Central memory CD8-positive, alpha-beta T cell (primary cell): ENCODE data around the gene ATXN1.

Experiments
- ATAC-seq: fragments of 150-1000 bp; cut with Tn5 transposase; replicated peaks from 2 replicates; pipeline ENCODE4 v1.10.0; 2022; ENCODE audit warnings: mild to moderate bottlenecking, moderate FRiP score, moderate number of reproducible peaks; ENCODE audit not compliant: poor library complexity, severe bottlenecking; ENCODE audit errors: extremely low read depth
- DNase-seq, 2 donors: peaks; one replicate each; pipeline ENCODE4 v3.0.0; 2021; ENCODE audit warnings: low spot score in 2 of 2
- H3K27ac Mint-ChIP-seq: one replicate; pipeline ENCODE4 v1.8.0; 2022; ENCODE audit warnings: low read depth, mild to moderate bottlenecking, moderate library complexity, mixed read lengths
- H3K27me3 Mint-ChIP-seq: one replicate; pipeline ENCODE4 v1.8.0; 2022; ENCODE audit warnings: mixed read lengths
- H3K36me3 Mint-ChIP-seq: one replicate; pipeline ENCODE4 v1.8.0; 2022; ENCODE audit warnings: mild to moderate bottlenecking, moderate library complexity, mixed read lengths; ENCODE audit not compliant: insufficient read depth
- H3K4me1 Mint-ChIP-seq: one replicate; pipeline ENCODE4 v1.8.0; 2022; ENCODE audit warnings: mixed read lengths
- H3K4me3 Mint-ChIP-seq: one replicate; pipeline ENCODE4 v1.8.0; 2022; ENCODE audit warnings: mild to moderate bottlenecking, moderate library complexity, mixed read lengths
- H3K9me3 Mint-ChIP-seq: one replicate; pipeline ENCODE4 v1.8.0; 2022; ENCODE audit warnings: mixed read lengths

The ATXN1 gene

DNA sequence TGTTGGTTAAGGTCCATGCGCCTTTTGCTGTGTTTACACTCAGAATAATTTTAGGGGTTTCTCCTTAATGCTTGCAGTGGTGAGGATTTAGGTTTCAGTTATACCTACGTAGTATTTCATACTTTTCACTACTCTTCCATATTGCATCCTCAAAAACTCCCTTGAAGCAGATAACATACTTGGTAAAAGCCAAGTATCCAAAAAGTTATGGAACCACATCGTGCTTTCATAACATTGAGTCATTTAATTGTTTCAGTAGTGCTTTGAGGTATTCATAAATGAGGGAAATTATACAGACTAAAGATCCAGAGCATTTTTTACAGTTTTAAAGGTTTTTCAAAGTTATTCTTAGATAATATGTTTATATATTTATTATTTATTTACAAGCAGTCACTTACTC lies 4.0 kb upstream of the ATXN1 start:
- Mint-ChIP-seq H3K9me3 (no peaks in the 10 kb centered on the region), H3K27me3 (no peaks in the 10 kb centered on the region), H3K4me1 (peaks cover 56% of the 10 kb centered on the region), H3K27ac (no peak overlapping the region), H3K4me3 (no peak overlapping the region), H3K36me3 (peaks cover 26% of the 10 kb centered on the region)
- ATAC-seq, result no peak
- no peak for DNase-seq

DNA sequence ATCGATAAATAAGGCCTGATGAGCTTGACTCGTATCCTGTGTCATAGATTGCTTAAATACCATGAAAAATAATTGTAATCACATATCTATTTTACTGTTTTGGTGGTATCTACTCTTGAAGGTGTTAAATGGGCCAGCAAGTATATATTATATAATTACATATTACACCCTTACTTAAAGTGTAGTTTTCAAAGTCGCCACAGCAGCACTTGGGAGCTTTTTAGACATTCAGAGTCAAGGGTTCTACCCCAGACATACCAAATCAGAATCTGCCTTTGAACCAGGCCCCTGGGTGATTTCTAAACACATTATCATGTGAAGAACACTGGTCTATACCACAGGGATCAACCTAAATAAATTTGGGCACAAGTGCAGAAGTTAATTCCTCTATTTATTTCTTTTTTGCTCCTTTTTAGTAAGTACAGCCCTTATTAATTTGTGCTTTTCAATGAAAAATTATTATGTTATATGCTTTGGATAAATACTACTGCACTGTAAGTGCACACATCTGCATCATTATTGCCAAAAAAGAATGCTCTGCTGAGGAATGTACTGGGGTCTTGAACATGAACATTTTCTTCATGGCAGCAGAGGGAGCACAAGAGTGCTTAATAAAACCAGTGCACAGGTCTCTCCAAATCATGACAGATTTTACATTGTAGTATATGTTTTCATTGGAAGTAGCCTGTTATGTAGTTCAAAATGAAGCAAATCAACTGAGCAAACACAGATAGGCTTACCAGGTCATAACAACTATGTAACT lies 3.1 kb upstream of the ATXN1 start:
- Mint-ChIP-seq H3K27me3 (no peaks in the 10 kb centered on the region), H3K4me3 (peak overlapping the region; percentile 100), H3K36me3 (peaks cover 34% of the 10 kb centered on the region), H3K4me1 (peaks cover 54% of the 10 kb centered on the region), H3K27ac (peak overlapping the region; percentile 100), H3K9me3 (no peaks in the 10 kb centered on the region)
- no peak for DNase-seq
- ATAC-seq, result no peak

DNA sequence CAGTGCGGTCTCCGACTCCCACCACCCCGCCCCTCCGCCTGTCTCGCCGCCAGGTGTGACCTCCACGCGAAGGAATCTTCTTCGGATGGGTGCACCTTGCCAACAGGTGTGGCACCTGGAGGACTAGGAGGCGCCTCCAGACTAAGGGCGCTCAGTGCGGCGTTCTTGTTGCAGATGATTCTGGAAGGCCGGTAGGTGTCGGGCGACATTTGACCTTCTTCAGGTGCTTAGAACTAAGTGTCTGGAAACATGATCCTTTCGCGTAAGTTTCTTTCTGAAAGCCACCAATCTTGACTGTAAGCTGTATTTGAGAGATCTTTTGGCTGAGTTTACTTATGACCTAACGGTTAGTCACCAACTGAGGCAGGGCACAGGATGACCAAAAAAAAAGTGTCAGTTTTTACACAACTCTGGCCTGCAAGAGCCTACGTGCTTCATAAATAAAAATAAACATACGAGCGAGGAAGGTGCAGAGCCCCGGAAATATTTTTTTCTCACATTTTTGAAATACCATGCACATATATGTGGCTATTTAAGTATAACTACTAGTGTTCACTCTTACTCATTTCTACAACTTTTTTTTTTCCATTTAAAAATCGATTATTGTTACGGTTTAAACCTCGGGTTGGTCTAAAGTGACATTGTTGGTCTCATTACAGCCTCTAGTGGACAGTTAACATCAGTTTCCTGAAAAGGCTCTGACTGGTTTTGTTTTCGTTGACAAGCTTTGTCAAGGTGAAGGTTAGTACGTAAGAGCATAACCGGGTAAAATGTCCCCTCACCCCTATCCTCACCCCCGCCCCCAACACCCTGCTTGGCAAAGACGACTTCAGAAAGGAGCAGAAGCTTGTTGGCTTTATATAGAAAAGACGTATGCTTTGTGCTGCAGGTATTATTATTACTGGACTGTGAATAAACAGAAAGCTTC lies 1.6 kb upstream of the ATXN1 start:
- Mint-ChIP-seq H3K27me3 (no peaks in the 10 kb centered on the region), H3K36me3 (peaks cover 39% of the 10 kb centered on the region), H3K27ac (peak overlapping the region; percentile 100), H3K4me3 (peak overlapping the region; percentile 100), H3K4me1 (peaks cover 63% of the 10 kb centered on the region), H3K9me3 (no peaks in the 10 kb centered on the region)
- ATAC-seq (peak; percentile 34), DNase-seq (peak; percentile 41 to 69)

DNA sequence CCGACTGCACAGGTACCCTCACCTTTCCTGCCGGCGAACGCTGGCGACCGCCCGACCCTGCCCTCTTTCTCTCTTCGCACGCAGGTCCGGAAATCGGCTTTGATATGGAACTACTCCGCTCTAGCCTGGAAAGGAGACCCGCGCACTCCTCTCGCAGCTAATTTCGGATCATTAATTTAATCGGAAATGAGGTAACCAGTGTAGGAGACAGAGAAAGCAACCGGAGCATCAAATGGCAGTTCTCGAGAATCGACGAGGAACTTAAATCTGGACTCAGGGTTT lies 949 bp upstream of the ATXN1 start:
- H3K9me3 Mint-ChIP-seq, result no peaks in the 10 kb centered on the region
- H3K4me1 Mint-ChIP-seq, result peaks cover 67% of the 10 kb centered on the region
- no peak for DNase-seq
- H3K36me3 Mint-ChIP-seq, result peaks cover 39% of the 10 kb centered on the region
- peak overlapping the region; percentile 100 for H3K27ac Mint-ChIP-seq
- no peaks in the 10 kb centered on the region for H3K27me3 Mint-ChIP-seq
- peak overlapping the region; percentile 100 for H3K4me3 Mint-ChIP-seq
- peak; percentile 2 for ATAC-seq

DNA sequence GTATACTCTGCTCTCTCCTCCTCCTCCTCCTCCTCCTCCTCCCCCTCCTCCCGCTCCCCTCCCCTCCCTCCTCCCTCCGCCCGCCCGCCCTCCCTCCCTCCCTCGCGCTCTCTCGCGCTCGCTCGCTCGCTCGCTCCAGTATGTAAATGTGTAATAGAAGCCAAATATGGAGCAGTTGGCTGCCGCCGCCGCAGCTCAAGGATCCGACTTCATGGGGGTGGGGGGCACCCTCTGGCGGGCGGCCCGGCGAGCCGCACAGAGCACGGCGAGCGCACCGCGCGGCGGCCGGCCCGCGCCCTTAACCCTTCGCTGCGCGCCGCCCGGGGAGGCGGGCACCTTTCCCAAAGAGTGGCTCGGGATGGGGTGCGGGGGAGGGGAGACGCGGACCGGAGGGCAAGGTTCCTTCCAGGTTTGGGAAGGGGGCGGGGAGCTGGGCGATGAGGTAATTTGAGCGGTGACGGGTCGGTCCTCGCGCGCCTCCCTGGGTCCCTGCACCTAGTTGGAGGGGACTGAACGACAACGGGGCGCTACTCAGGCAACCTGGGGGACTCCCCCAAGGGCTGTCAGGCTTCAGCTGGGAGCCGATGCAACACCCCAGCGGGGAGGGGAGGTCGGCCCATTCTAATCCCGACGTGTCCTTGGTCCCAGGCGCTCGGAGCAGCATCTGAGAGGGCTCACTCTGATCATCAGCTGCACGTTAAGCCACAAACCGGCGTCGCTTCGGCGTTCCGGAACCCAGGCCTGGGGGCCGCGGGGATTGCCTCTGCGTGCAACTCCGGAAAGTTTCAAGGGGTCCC lies 409 bp upstream of the ATXN1 start:
- Mint-ChIP-seq H3K27ac (peak overlapping the region; percentile 100), H3K27me3 (no peaks in the 10 kb centered on the region), H3K4me1 (peaks cover 67% of the 10 kb centered on the region), H3K9me3 (no peaks in the 10 kb centered on the region), H3K36me3 (peaks cover 39% of the 10 kb centered on the region), H3K4me3 (peak overlapping the region; percentile 100)
- DNase-seq (peak; percentile 73 to 82), ATAC-seq (peak; percentile 48)

DNA sequence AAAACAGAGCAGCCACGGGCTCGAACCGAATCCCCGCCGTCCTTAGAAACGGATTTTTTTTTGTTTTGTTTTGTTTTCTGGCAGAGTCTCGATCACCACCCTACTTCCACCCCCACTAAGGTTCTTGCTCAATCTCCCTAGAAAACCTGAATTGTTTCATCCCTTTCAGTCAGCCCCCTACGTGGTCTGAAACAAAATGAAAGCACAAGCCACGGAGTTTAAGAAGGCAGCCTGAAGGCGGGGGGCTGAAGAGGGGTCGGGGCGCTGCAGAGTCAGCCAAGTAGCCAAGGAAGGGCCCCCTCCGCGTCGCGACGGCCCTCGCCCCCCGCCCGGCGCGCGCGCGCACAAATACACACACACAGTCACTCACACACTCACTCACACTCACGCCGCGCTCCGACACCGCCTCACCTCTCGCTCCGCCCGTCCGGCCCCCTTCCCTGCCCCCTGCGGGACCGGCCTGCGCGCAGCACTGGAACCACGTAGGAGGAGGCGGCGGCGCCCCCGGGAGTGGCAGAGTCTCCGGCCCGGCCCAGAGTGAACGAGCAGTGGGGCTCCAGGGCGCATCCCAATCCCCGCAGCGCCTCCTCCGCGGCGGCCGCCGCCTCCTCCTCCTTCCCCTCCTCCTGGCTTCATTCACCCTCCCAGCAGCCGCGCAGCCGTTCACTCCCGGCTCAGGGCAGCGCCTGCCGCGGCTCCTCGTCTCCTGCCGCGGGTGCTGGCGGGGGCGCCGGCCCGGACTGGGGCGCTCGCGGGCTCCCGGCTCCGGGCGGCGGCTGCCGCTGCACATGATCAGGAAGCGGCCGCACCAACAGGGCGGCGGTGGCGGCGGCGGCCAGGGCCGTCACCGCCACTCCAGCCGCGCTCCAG lies 1.4 kb downstream of the ATXN1 start:
- Mint-ChIP-seq H3K4me3 (peak overlapping the region; percentile 100), H3K27me3 (no peaks in the 10 kb centered on the region), H3K27ac (peak overlapping the region; percentile 99), H3K4me1 (peaks cover 72% of the 10 kb centered on the region), H3K36me3 (peaks cover 39% of the 10 kb centered on the region), H3K9me3 (no peaks in the 10 kb centered on the region)
- ATAC-seq (peak; percentile 17), DNase-seq (peak; percentile 58 to 66)

DNA sequence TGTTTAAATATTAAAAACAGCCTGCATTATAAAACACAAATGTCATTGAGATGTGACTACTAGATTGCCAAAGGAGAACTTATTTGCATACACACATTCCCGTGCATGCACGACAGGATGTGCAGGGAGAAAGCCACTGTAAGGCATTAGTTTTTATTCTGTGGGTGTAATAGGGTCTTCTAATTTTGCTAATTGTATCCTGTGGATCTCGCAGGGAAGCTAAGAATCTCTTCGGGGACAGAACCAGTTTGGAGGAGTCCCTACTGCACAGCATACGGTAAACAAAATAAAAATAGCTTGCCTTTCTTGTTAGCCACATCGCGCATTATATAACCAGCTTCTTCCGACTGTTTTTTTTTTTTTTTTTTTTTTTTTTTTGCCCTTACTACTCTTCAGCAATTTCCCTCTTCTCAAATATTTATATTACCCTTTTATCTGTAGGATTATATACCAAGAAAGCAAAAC lies 2.0 kb downstream of the ATXN1 start:
- Mint-ChIP-seq H3K9me3 (no peaks in the 10 kb centered on the region), H3K4me3 (peak overlapping the region; percentile 100), H3K27me3 (no peaks in the 10 kb centered on the region), H3K27ac (peak overlapping the region; percentile 99), H3K4me1 (peaks cover 73% of the 10 kb centered on the region), H3K36me3 (peaks cover 37% of the 10 kb centered on the region)
- peak in 1 of 2 donors; percentile 18 for DNase-seq
- ATAC-seq, result no peak

DNA sequence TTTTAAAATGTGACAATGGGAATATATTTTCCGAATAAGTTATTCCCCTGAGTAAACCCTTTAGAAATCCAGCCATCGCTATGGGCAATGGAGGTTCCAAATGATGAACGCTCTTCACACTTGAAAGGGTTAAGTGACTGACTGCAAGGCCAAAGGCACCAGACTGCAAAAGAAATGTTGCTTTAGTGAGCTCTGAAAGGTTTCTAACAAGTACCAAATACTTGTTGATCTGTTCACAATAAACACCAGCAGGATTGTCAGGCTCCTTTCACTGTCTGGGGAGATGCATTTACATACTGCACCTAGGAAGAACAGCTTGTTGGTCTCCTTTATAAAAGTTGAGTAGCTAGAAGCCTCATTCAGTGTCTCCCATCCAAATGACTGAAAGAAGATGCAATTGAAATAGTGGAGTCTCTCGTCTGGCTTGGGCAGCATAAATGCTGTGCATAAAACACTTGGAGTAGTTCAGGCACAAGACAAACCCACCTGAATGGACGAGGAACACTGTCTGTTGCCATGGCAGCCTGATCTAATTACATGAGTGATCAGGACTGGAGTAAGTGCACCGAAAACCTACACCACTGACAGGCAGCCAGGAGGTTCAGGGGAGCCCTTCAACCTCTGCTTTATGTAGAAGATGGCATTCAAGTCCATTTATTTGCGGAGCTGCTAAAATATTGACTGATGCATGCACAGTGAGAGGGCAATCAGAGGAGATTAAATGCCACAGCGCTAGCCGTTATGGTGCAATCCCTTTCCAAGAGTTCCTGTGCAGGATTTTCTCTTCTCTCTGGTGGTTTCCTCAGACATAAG lies 2.9 kb downstream of the ATXN1 start:
- H3K4me3 Mint-ChIP-seq, result peak overlapping the region; percentile 100
- peaks cover 39% of the 10 kb centered on the region for H3K36me3 Mint-ChIP-seq
- DNase-seq (no peak), ATAC-seq (no peak)
- H3K4me1 Mint-ChIP-seq, result peaks cover 75% of the 10 kb centered on the region
- no peaks in the 10 kb centered on the region for H3K9me3 Mint-ChIP-seq
- no peaks in the 10 kb centered on the region for H3K27me3 Mint-ChIP-seq
- H3K27ac Mint-ChIP-seq, result peak overlapping the region; percentile 99

DNA sequence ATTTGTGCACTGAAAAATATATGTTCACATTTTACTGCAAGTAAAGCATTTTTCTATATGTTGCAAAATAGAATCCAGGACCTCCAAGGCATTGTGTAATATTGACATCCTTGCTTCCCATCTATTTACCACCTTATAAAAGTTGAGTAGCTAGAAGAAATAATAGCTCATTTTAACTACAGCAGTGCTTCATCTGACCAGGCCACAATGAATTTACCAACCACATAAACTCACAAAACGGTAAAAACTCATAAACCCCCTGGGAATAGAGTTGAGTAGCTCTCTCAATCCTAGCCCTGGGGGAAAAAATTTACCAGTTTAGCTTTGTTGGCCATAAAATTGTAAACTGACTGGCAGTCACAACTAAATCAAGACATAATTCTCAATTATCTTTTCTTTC lies 3.9 kb downstream of the ATXN1 start:
- H3K4me3 Mint-ChIP-seq, result peak overlapping the region; percentile 20
- H3K4me1 Mint-ChIP-seq, result peaks cover 76% of the 10 kb centered on the region
- H3K27ac Mint-ChIP-seq, result peak overlapping the region; percentile 99
- H3K9me3 Mint-ChIP-seq, result no peaks in the 10 kb centered on the region
- no peak for ATAC-seq
- no peaks in the 10 kb centered on the region for H3K27me3 Mint-ChIP-seq
- DNase-seq, result no peak
- peaks cover 39% of the 10 kb centered on the region for H3K36me3 Mint-ChIP-seq

DNA sequence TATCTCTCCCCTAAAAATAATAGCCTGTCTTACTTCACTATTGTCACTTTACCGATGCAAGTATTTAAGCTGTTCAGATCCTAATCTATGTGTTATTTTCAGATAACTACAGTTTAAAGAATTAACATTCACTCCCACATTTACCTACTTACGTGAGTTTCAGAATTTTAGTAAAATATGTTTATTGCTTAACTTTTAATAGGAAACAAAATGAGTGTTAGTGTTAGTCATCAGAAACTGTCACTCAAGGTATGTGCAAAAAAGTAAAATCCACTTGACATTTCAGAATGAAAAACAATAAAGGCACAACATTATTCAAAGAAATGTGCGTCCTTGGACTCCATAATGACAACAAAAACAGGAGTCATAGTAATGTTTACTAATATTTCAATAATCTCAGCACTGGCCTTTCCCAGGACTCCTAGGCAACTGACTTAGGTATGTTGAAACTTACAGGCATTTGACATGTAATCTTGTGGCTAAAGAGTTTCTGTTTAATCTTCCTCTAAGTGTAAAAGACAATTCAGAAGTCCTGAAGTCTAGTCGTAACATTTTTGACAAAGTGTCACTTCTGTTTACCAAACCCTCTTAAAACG lies 4.5 kb downstream of the ATXN1 start:
- Mint-ChIP-seq H3K4me3 (peak overlapping the region; percentile 20), H3K4me1 (peaks cover 79% of the 10 kb centered on the region), H3K9me3 (no peaks in the 10 kb centered on the region), H3K27me3 (no peaks in the 10 kb centered on the region), H3K27ac (peak overlapping the region; percentile 32), H3K36me3 (peaks cover 37% of the 10 kb centered on the region)
- DNase-seq (no peak), ATAC-seq (no peak)

DNA sequence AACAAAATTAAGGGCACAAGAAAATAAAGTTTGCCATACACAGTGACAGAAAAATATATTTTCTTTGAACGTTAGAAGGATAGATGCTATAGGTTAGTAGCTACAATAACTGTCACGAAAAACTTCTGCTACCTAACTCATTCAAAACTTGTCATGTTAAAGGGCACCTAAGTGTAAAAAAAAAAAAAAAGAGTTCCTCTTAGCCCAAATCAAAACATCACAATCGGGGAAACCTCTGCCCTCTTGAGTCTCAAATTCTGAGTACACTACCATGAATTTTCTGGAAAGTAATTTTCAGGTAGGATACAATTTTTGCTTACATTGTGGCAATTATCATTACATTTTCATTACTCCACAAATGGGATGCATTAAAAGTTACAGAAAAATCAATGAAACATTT lies 5.7 kb downstream of the ATXN1 start:
- Mint-ChIP-seq H3K9me3 (no peaks in the 10 kb centered on the region), H3K4me3 (no peak overlapping the region), H3K4me1 (peaks cover 83% of the 10 kb centered on the region), H3K36me3 (peaks cover 35% of the 10 kb centered on the region), H3K27ac (no peak overlapping the region), H3K27me3 (no peaks in the 10 kb centered on the region)
- DNase-seq (no peak), ATAC-seq (no peak)
